ENCODE results near the gene NCK1. TPM values are rescaled to one million over a fixed set of nuclear protein-coding genes. Genes with fewer than 3 reads are reported as not detected.

Gene NCK1
- total and polyA plus RNA-seq, 2 of the 13 experiments (the other 11 are each of a cell fraction or from before 2014, with no cell fraction given) = 14.7 to 30.4 TPM

DNA sequence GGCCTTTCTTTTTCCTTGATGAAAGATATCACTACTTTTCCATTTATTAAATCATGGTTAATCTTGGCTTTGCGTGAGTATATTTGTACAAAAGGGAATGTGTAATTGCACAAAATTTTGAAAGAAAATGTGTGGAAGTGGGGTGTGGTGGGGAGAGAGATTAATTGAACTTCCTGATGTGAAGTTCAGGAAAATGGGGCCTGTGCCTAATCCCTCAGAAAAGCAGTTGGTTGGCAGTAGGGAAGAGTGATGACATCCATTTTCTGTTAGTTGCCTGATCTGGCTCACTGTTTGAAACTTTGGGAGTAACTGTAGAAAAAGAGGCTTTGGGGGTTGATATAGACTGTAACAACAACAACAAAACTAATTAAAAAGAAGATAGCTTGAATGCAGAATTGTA, 85.0 kb downstream of the NCK1 start:
- no peak overlapping the region for H2AFZ ChIP-seq (ENCODE audit: low read length)
- H3K4me3 ChIP-seq (replicated peaks in 1 of 3; ENCODE audit: insufficient read depth in 1 of 3, low read depth in 2 of 3, low read length in 3 of 3) = no peak overlapping the region
- H3K9me3 ChIP-seq (ENCODE audit: low read length) = no peaks in the 10 kb centered on the region
- no peak overlapping the region for H3K9ac ChIP-seq (ENCODE audit: insufficient read depth, low read depth, low read length)
- TF ChIP-seq XRCC5 (optimal IDR thresholded peaks at IDR 0.05; ENCODE audit: low read length) = no peak
- TF ChIP-seq, protein P1, sequence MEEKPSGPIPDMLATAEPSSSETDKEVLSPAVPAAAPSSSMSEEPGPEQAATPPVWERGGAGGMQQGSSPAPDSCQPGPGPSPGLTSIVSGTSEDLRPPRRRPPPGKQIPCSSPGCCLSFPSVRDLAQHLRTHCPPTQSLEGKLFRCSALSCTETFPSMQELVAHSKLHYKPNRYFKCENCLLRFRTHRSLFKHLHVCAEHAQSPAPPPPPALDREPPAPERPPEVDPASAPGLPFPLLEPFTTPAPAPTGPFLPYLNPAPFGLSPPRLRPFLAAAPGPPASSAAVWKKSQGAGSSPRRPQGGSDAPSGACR (CRISPR knock-in tag; IDR thresholded peaks at IDR 0.05) = no peak
- ChIA-PET POLR2A (no interaction called here), CTCF (ENCODE audit: low intra/inter-chr PET ratio, low total read pairs) (no interaction called here)
- WGBS (ENCODE audit: low lambda C conversion rate) = 100% methylated on average over 1 of the region's 1 CpG
- peaks cover 7% of the 10 kb centered on the region for H3K79me2 ChIP-seq (ENCODE audit: insufficient read depth, low read length)
- DNase-seq (ENCODE audit: low spot score) = no peak
- no peak overlapping the region for H3K27ac ChIP-seq (ENCODE audit: extremely low read length, insufficient read depth, low read length)
- ATAC-seq = no peak
- no peak for FAIRE-seq
- peaks cover 4 to 8% of the 10 kb centered on the region in 2 experiments; a peak in 3 of 5 replicates for H3K36me3 ChIP-seq (replicated peaks in 1 of 2; ENCODE audit: control insufficient read depth in 1 of 2, insufficient read depth in 2 of 2, low read length in 2 of 2)
- H4K20me1 ChIP-seq (ENCODE audit: insufficient read depth, low read length) = no peaks in the 10 kb centered on the region
- peaks cover 16% of the 10 kb centered on the region for H3K4me1 ChIP-seq (ENCODE audit: insufficient read depth, low read length)
- in situ Hi-C loops (cut with HindIII; ENCODE audit: extremely low pct_ligation_motif_present, low pct_unique_long_range_greater_than_20kb) = no loop called here
- intact Hi-C loops (cut with micrococcal nuclease; ENCODE audit: unreplicated experiment) = no loop called here
- no peaks in the 10 kb centered on the region; a peak in 1 of 5 replicates for H3K27me3 ChIP-seq (ENCODE audit: control insufficient read depth in 1 of 2, insufficient read depth in 2 of 2, low read length in 2 of 2)
- H3K4me2 ChIP-seq (ENCODE audit: low read depth, low read length) = no peak overlapping the region
- no TSS peak for BruUV-seq (replicated peaks)

DNA sequence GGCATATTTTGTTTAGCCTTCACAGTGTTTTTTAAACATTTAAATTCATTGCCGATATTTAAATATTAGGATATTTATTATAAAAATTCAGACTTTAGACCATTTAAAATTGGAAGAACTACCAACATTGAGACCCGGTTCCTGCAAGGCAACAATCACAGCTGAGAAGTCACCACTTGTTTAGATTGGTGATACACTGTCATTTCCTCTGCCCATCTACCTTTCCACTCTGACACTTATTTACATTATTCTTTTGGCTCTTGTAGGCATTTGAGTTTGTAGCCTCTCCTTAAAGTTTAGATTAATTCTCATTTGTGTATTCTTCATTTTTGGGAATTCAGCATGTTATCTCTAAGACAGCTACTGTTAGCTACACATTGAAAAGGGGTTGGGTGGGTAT, 85.5 kb downstream of the NCK1 start:
- Histone ChIP-seq H2AFZ (ENCODE audit: low read length) (no peak overlapping the region), H3K36me3 (replicated peaks in 1 of 2; ENCODE audit: control insufficient read depth in 1 of 2, insufficient read depth in 2 of 2, low read length in 2 of 2) (peaks cover 4 to 8% of the 10 kb centered on the region in 2 experiments; a peak in 3 of 5 replicates), H3K9me3 (ENCODE audit: low read length) (no peaks in the 10 kb centered on the region), H4K20me1 (ENCODE audit: insufficient read depth, low read length) (no peaks in the 10 kb centered on the region), H3K4me2 (ENCODE audit: low read depth, low read length) (no peak overlapping the region), H3K4me3 (replicated peaks in 1 of 3; ENCODE audit: insufficient read depth in 1 of 3, low read depth in 2 of 3, low read length in 3 of 3) (no peak overlapping the region), H3K79me2 (ENCODE audit: insufficient read depth, low read length) (peaks cover 4% of the 10 kb centered on the region), H3K27me3 (ENCODE audit: control insufficient read depth in 1 of 2, insufficient read depth in 2 of 2, low read length in 2 of 2) (no peaks in the 10 kb centered on the region; a peak in 1 of 5 replicates), H3K4me1 (ENCODE audit: insufficient read depth, low read length) (peaks cover 16% of the 10 kb centered on the region), H3K9ac (ENCODE audit: insufficient read depth, low read depth, low read length) (no peak overlapping the region), H3K27ac (ENCODE audit: extremely low read length, insufficient read depth, low read length) (no peak overlapping the region)
- no peak for DNase-seq (ENCODE audit: low spot score)
- 67% methylated on average over 2 of the region's 2 CpGs for WGBS (ENCODE audit: low lambda C conversion rate)
- no peak for FAIRE-seq
- no peak for ATAC-seq
- in situ Hi-C loops (cut with HindIII; ENCODE audit: extremely low pct_ligation_motif_present, low pct_unique_long_range_greater_than_20kb) = no loop called here
- intact Hi-C loops (cut with micrococcal nuclease; ENCODE audit: unreplicated experiment) = no loop called here
- CTCF ChIA-PET (ENCODE audit: low intra/inter-chr PET ratio, low total read pairs) = no interaction called here
- no TSS peak for BruUV-seq (replicated peaks)
- POLR2A ChIA-PET = no interaction called here
- TF ChIP-seq ZSCAN12 (CRISPR knock-in tag; IDR thresholded peaks at IDR 0.05) (no peak), ZNF75D (CRISPR knock-in tag; IDR thresholded peaks at IDR 0.05; ENCODE audit: borderline replicate concordance) (no peak), ZNF337 (CRISPR knock-in tag; IDR thresholded peaks at IDR 0.05; ENCODE audit: borderline replicate concordance, low read depth) (no peak), ZNF138 (CRISPR knock-in tag; IDR thresholded peaks at IDR 0.05; ENCODE audit: low read depth) (no peak), ZFYVE20 (CRISPR knock-in tag; IDR thresholded peaks at IDR 0.05; ENCODE audit: borderline replicate concordance, low read depth) (no peak), ZKSCAN8 (CRISPR knock-in tag; IDR thresholded peaks at IDR 0.05; ENCODE audit: borderline replicate concordance) (no peak), ZNF143 (CRISPR knock-in tag; IDR thresholded peaks at IDR 0.05) (no peak), ZNF569 (CRISPR knock-in tag; IDR thresholded peaks at IDR 0.05; ENCODE audit: borderline replicate concordance) (no peak), DNMT1 (CRISPR knock-in tag; IDR thresholded peaks at IDR 0.05) (no peak), ZNF282 (IDR thresholded peaks at IDR 0.05; ENCODE audit: partially characterized antibody) (no peak)
- TF ChIP-seq, protein P2, sequence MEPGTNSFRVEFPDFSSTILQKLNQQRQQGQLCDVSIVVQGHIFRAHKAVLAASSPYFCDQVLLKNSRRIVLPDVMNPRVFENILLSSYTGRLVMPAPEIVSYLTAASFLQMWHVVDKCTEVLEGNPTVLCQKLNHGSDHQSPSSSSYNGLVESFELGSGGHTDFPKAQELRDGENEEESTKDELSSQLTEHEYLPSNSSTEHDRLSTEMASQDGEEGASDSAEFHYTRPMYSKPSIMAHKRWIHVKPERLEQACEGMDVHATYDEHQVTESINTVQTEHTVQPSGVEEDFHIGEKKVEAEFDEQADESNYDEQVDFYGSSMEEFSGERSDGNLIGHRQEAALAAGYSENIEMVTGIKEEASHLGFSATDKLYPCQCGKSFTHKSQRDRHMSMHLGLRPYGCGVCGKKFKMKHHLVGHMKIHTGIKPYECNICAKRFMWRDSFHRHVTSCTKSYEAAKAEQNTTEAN (CRISPR knock-in tag; conservative IDR thresholded peaks at IDR 0.05) = no peak
- TF ChIP-seq, protein P3, sequence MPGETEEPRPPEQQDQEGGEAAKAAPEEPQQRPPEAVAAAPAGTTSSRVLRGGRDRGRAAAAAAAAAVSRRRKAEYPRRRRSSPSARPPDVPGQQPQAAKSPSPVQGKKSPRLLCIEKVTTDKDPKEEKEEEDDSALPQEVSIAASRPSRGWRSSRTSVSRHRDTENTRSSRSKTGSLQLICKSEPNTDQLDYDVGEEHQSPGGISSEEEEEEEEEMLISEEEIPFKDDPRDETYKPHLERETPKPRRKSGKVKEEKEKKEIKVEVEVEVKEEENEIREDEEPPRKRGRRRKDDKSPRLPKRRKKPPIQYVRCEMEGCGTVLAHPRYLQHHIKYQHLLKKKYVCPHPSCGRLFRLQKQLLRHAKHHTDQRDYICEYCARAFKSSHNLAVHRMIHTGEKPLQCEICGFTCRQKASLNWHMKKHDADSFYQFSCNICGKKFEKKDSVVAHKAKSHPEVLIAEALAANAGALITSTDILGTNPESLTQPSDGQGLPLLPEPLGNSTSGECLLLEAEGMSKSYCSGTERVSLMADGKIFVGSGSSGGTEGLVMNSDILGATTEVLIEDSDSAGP (CRISPR knock-in tag; IDR thresholded peaks at IDR 0.05; ENCODE audit: borderline replicate concordance) = no peak
- TF ChIP-seq, protein P4, sequence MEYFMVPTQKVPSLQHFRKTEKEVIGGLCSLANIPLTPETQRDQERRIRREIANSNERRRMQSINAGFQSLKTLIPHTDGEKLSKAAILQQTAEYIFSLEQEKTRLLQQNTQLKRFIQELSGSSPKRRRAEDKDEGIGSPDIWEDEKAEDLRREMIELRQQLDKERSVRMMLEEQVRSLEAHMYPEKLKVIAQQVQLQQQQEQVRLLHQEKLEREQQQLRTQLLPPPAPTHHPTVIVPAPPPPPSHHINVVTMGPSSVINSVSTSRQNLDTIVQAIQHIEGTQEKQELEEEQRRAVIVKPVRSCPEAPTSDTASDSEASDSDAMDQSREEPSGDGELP (IDR thresholded peaks at IDR 0.05; ENCODE audit: borderline replicate concordance, low read depth) = no peak
